ENCODE measurements around the gene TMEM31. TPM values are rescaled to one million over a fixed set of nuclear protein-coding genes. Genes with fewer than 3 reads are reported as not detected.
"Not testable (repeated sequence)": the region's sequence is repeated elsewhere in the genome, so short reads cannot be mapped to it uniquely, and the experiment has no call there.

TMEM31 gene
- total and polyA plus RNA-seq, 8 donors = not detected

DNA sequence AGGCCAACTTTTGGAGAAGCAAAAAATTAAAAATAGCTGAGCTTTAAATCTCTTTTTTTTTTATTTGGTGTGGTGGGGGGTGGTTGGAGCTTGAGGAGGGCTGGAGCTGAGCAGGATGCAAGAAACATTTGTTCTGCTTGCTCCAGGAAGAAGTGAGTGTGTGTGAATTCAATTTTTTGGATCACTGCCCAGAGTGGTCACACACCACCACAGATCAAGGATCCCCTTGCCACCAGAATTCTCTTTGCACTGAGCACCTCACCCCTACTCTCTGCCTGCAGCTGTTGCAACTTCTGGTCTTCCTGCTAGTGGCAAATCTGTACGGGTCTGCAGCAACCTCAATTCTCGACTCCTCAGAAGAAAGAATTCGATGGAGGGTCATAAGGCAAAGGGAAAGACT lies 46.0 kb downstream of the TMEM31 start:
- Histone ChIP-seq H3K9me3 (peaks cover 0 to 20% (median 9%) of the 10 kb centered on the region in 4 donors), H3K36me3 (no peaks in the 10 kb centered on the region), H3K4me3 (no peak overlapping the region), H3K4me1 (no peaks in the 10 kb centered on the region), H3K27ac (no peak overlapping the region), H3K27me3 (no peaks in the 10 kb centered on the region)
- WGBS, 5 donors = 48 to 75% (median 67%) methylated on average over 3 of the region's 3 CpGs
- no peak for DNase-seq
- intact Hi-C loops (cut with DNase I; ENCODE audit: low total_unique reads) = no loop called here
- TF ChIP-seq EP300 (IDR thresholded peaks at IDR 0.05) (no peak), POLR2AphosphoS5 (IDR thresholded peaks at IDR 0.05) (no peak), POLR2A (IDR thresholded peaks at IDR 0.05) (no peak)
- TF ChIP-seq, protein P1, sequence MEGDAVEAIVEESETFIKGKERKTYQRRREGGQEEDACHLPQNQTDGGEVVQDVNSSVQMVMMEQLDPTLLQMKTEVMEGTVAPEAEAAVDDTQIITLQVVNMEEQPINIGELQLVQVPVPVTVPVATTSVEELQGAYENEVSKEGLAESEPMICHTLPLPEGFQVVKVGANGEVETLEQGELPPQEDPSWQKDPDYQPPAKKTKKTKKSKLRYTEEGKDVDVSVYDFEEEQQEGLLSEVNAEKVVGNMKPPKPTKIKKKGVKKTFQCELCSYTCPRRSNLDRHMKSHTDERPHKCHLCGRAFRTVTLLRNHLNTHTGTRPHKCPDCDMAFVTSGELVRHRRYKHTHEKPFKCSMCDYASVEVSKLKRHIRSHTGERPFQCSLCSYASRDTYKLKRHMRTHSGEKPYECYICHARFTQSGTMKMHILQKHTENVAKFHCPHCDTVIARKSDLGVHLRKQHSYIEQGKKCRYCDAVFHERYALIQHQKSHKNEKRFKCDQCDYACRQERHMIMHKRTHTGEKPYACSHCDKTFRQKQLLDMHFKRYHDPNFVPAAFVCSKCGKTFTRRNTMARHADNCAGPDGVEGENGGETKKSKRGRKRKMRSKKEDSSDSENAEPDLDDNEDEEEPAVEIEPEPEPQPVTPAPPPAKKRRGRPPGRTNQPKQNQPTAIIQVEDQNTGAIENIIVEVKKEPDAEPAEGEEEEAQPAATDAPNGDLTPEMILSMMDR (IDR thresholded peaks at IDR 0.05) = no peak

DNA sequence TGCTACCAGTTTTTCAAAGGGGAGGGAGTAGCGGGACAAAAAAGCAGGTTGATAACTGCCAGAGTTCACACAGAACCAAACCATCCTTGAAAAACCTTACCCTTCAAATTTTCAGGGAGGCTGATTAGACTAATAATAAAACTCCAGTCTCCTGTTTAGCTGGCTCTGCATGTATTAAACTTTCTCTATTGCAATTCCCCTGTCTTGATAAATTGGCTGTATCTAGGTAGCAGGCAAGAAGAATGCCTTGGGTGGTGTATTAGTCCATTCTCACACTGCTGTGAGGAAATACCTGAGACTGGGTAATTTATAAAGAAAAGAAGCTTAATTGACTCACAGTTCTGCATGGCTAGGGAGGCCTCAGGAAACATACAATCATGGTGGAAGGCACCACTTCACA lies 47.8 kb downstream of the TMEM31 start:
- Histone ChIP-seq H3K9me3 (peaks cover 0 to 20% (median 9%) of the 10 kb centered on the region in 4 donors), H3K36me3 (no peaks in the 10 kb centered on the region), H3K4me3 (no peak overlapping the region), H3K27me3 (no peaks in the 10 kb centered on the region), H3K4me1 (no peaks in the 10 kb centered on the region), H3K27ac (no peak overlapping the region)
- no peak for DNase-seq
- 95 to 100% (median 100%) methylated on average over 1 of the region's 1 CpG for WGBS, 5 donors
- no peak for TF ChIP-seq POLR2AphosphoS5 (IDR thresholded peaks at IDR 0.05)
- TF ChIP-seq, protein P1 (IDR thresholded peaks at IDR 0.05) = no peak
- no peak for TF ChIP-seq EP300 (IDR thresholded peaks at IDR 0.05)
- TF ChIP-seq POLR2A (IDR thresholded peaks at IDR 0.05) = no peak
- intact Hi-C loops (cut with DNase I; ENCODE audit: low total_unique reads) = no loop called here

DNA sequence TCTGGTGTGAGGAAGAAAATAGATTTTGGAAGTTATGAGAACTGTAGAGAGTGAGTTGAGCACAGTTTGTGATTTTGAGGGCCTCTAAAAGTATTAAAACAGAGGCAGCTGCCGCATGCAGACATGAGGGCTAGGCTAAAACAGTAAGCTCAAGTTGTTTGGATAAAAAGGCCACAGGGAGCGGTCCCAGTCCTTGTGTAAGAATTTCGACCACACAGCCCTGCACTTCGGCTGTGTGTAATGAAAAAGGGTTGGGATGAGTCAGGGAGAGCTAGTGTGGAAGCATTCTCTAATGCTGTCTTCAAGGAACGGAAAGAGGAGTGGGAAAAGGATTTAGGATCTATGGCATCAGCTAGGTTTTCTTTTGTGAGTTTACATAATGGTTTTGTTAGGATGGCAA lies 52.8 kb downstream of the TMEM31 start:
- H3K9me3 ChIP-seq = peaks cover 0 to 14% (median 5%) of the 10 kb centered on the region in 4 donors
- H3K27ac ChIP-seq; DNase-seq; H3K4me1 ChIP-seq; H3K36me3 ChIP-seq; H3K4me3 ChIP-seq; H3K27me3 ChIP-seq; intact Hi-C loops (cut with DNase I; ENCODE audit: low total_unique reads): not testable (repeated sequence)
- WGBS, 5 donors = 63 to 78% (median 73%) methylated on average over 5 of the region's 5 CpGs

Other genes with a start within 250 kb of the TMEM31 start
- gene RAB40A, start 191.4 kb upstream of the TMEM31 start, total RNA-seq = under 1 TPM in 2 of 5 donors, not detected in 3; 0.58 to 0.73 TPM
- gene RAB40A, start 191.4 kb upstream of the TMEM31 start, polyA plus RNA-seq = under 1 TPM; 0.19 to 0.98 (median 0.61) TPM
- 100 to 1,000 TPM in 2 of 5 donors, 10 to 100 TPM in 2, 1 to 10 TPM in 1; 5.8 to 247 (median 59.8) TPM for gene TCEAL4, start 125.4 kb upstream of the TMEM31 start, total RNA-seq
- gene TCEAL4, start 125.4 kb upstream of the TMEM31 start, polyA plus RNA-seq = 100 to 1,000 TPM; 174 to 247 (median 186) TPM
- 10 to 100 TPM; 16.3 to 33.6 (median 22.8) TPM for gene TCEAL3, start 102.9 kb upstream of the TMEM31 start, total RNA-seq
- gene TCEAL3, start 102.9 kb upstream of the TMEM31 start, polyA plus RNA-seq = 10 to 100 TPM; 42.2 to 57.3 (median 56.3) TPM
- 100 to 1,000 TPM in 1 of 5 donors, 10 to 100 TPM in 3, 1 to 10 TPM in 1; 2.9 to 183 (median 43.9) TPM for gene TCEAL1, start 81.9 kb upstream of the TMEM31 start, total RNA-seq
- 10 to 100 TPM; 40.5 to 44.6 (median 43.1) TPM for gene TCEAL1, start 81.9 kb upstream of the TMEM31 start, polyA plus RNA-seq
- gene MORF4L2, start 24.2 kb upstream of the TMEM31 start, total RNA-seq = 100 to 1,000 TPM; 104 to 441 (median 238) TPM
- gene MORF4L2, start 24.2 kb upstream of the TMEM31 start, polyA plus RNA-seq = 100 to 1,000 TPM; 167 to 268 (median 259) TPM
- 10 to 100 TPM in 3 of 5 donors, 1 to 10 TPM in 2; 2.2 to 36.9 (median 10.3) TPM for gene PLP1, start 65.9 kb downstream of the TMEM31 start, total RNA-seq
- 1 to 10 TPM; 2.2 to 6.5 (median 6.0) TPM for gene PLP1, start 65.9 kb downstream of the TMEM31 start, polyA plus RNA-seq
- gene RAB9B, start 121.3 kb downstream of the TMEM31 start, total RNA-seq = 10 to 100 TPM in 1 of 5 donors, 1 to 10 TPM in 3, not detected in 1; 1.2 to 11.0 (median 4.0) TPM
- 1 to 10 TPM in 2 of 3 donors, under 1 TPM in 1; 0.76 to 2.3 (median 1.4) TPM for gene RAB9B, start 121.3 kb downstream of the TMEM31 start, polyA plus RNA-seq

All from stomach (tissue), 9 donors.